RPMI7951 (cell line): ENCODE data around the gene C7orf33. TPM values are rescaled to one million over a fixed set of nuclear protein-coding genes. Genes with fewer than 3 reads are reported as not detected.
"Not testable (repeated sequence)": the region's sequence is repeated elsewhere in the genome, so short reads cannot be mapped to it uniquely, and the experiment has no call there.

Source experiments
- DNase-seq: peaks from one replicate; pipeline ENCODE4 v3.0.0-alpha.2; 2012; ENCODE audit warnings: low read depth
- total RNA-seq: library from RNA; depleted of rRNA; stranded (reverse); fragments of >200 nt; shearing (Covaris generic); gene quantifications from 2 replicates; pipeline ENCODE4 v1.2.3, GENCODE V29; 2014; rRNA removed

Gene C7orf33
- total RNA-seq = not detected in 2 replicates

- DNase-seq = no peak
Measured at GRCh38 chr7:148590471-148590870, at the start of gene C7orf33. Gene C7orf33 (plus strand): TSS chr7:148590766. CDS start chr7:148590926, 160 bp downstream.

GRCh38 chr7:148541891-148542504, 48.6 kb upstream of the C7orf33 start:
- DNase-seq = no peak

- no peak for DNase-seq
Measured at GRCh38 chr7:148543302-148543701, 47.3 kb upstream of the C7orf33 start.

- no peak for DNase-seq
Measured at GRCh38 chr7:148545172-148545571, 45.4 kb upstream of the C7orf33 start.

GRCh38 chr7:148545932-148546331, 44.6 kb upstream of the C7orf33 start:
- DNase-seq = no peak

- no peak for DNase-seq
Measured at GRCh38 chr7:148546857-148547256, 43.7 kb upstream of the C7orf33 start.

- DNase-seq = no peak
Measured at GRCh38 chr7:148547951-148548350, 42.6 kb upstream of the C7orf33 start.

- no peak for DNase-seq
Measured at GRCh38 chr7:148553979-148554378, 36.6 kb upstream of the C7orf33 start.

- DNase-seq = no peak
Measured at GRCh38 chr7:148556892-148557291, 33.7 kb upstream of the C7orf33 start.

GRCh38 chr7:148558914-148559313, 31.7 kb upstream of the C7orf33 start:
- no peak for DNase-seq

- no peak for DNase-seq
Measured at GRCh38 chr7:148561099-148561498, 29.5 kb upstream of the C7orf33 start.

GRCh38 chr7:148563583-148564274, 26.8 kb upstream of the C7orf33 start:
- no peak for DNase-seq

GRCh38 chr7:148564275-148564951, 26.2 kb upstream of the C7orf33 start:
- peak; percentile 53 for DNase-seq

GRCh38 chr7:148566736-148567135, 23.8 kb upstream of the C7orf33 start:
- no peak for DNase-seq

GRCh38 chr7:148567524-148567923, 23.0 kb upstream of the C7orf33 start:
- DNase-seq = no peak

GRCh38 chr7:148570510-148570909, 20.1 kb upstream of the C7orf33 start:
- no peak for DNase-seq

- not testable (repeated sequence) for DNase-seq
Measured at GRCh38 chr7:148570973-148571372, 19.6 kb upstream of the C7orf33 start.

GRCh38 chr7:148571381-148571780, 19.2 kb upstream of the C7orf33 start:
- DNase-seq = no peak

GRCh38 chr7:148572067-148572522, 18.5 kb upstream of the C7orf33 start:
- DNase-seq = no peak

GRCh38 chr7:148573581-148573980, 17.0 kb upstream of the C7orf33 start:
- DNase-seq = not testable (repeated sequence)

GRCh38 chr7:148575640-148576411, 14.7 kb upstream of the C7orf33 start:
- peak; percentile 57 for DNase-seq

GRCh38 chr7:148579366-148579765, 11.2 kb upstream of the C7orf33 start:
- no peak for DNase-seq
